NB4 (cell line): ENCODE results near the gene ZNF75A.

Experiments
- POLR2A ChIP-seq: IDR thresholded peaks from 2 replicates; pipeline ENCODE4 v1.6.1; 2011; ENCODE audit warnings: mild to moderate bottlenecking; ENCODE audit not compliant: insufficient read length; ENCODE audit errors: extremely low read depth
- TF ChIP-seq, protein P1 (sequence below): IDR thresholded peaks from one replicate; pipeline ENCODE4 v1.5.1; 2012; ENCODE audit warnings: low read depth, low read length

GRCh38 chr16:3274947-3275346 is 30.4 kb upstream of the ZNF75A start:
- TF ChIP-seq, protein P1, sequence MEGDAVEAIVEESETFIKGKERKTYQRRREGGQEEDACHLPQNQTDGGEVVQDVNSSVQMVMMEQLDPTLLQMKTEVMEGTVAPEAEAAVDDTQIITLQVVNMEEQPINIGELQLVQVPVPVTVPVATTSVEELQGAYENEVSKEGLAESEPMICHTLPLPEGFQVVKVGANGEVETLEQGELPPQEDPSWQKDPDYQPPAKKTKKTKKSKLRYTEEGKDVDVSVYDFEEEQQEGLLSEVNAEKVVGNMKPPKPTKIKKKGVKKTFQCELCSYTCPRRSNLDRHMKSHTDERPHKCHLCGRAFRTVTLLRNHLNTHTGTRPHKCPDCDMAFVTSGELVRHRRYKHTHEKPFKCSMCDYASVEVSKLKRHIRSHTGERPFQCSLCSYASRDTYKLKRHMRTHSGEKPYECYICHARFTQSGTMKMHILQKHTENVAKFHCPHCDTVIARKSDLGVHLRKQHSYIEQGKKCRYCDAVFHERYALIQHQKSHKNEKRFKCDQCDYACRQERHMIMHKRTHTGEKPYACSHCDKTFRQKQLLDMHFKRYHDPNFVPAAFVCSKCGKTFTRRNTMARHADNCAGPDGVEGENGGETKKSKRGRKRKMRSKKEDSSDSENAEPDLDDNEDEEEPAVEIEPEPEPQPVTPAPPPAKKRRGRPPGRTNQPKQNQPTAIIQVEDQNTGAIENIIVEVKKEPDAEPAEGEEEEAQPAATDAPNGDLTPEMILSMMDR, result no peak
- TF ChIP-seq POLR2A, result no peak
